ENCODE data around the gene DNAJC22. TPM values are rescaled to one million over a fixed set of nuclear protein-coding genes. Genes with fewer than 3 reads are reported as not detected.
"Not testable (repeated sequence)": the region's sequence is repeated elsewhere in the genome, so short reads cannot be mapped to it uniquely, and the experiment has no call there.

The DNAJC22 gene
- total RNA-seq, 2 experiments from 2014 or later: 0.14 TPM; not detected in 1

DNA sequence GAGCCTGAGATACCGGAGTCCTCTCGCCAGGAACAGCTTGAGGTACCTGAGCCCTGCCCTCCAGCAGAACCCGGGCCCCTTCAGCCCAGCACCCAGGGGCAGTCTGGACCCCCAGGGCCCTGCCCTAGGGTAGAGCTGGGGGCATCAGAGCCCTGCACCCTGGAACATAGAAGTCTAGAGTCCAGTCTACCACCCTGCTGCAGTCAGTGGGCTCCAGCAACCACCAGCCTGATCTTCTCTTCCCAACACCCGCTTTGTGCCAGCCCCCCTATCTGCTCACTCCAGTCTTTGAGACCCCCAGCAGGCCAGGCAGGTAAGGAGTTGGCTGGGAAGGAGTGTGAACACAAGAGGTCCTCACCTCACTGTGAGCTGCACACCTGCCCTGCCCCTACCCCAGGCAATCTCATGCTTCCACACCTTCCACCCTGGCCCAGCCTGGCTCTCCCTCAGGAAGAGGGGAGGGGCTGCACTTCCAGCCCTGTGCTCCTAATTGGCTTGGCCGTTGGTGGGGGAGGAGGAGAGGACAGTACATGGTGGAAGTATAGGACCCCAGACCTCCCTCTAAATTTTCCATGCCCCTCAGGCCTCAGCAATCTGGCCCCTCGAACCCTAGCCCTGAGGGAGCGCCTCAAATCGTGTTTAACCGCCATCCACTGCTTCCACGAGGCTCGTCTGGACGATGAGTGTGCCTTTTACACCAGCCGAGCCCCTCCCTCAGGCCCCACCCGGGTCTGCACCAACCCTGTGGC lies 15.9 kb upstream of the DNAJC22 start:
- ATAC-seq (no peak), DNase-seq (no peak)
- H3K4me3 Mint-ChIP-seq: no peak overlapping the region
- H3K4me1 Mint-ChIP-seq (ENCODE audit: low read depth): peaks cover 2% of the 10 kb centered on the region
- H3K27me3 Mint-ChIP-seq: peaks cover 34% of the 10 kb centered on the region
- intact Hi-C loops (cut with micrococcal nuclease): no loop called here
- POLR2A ChIA-PET: interaction anchor here (1.2 to 3.3 kb wide), 6 partner anchors 8 to 65 kb away, joined by 3 to 17 read pairs (median 6); partner anchors contain the start of genes PRPH, SPATS2, TROAP and TUBA1C
- H3K27ac Mint-ChIP-seq: no peak overlapping the region
- CTCF ChIA-PET: interaction anchor here (0.7 to 4.1 kb wide), 16 partner anchors 8 to 240 kb away, joined by 3 to 52 read pairs (median 8); partner anchors contain the start of genes DNAJC22, PRPH and TROAP
- H3K9me3 Mint-ChIP-seq: no peaks in the 10 kb centered on the region
- TF ChIP-seq, protein P1, sequence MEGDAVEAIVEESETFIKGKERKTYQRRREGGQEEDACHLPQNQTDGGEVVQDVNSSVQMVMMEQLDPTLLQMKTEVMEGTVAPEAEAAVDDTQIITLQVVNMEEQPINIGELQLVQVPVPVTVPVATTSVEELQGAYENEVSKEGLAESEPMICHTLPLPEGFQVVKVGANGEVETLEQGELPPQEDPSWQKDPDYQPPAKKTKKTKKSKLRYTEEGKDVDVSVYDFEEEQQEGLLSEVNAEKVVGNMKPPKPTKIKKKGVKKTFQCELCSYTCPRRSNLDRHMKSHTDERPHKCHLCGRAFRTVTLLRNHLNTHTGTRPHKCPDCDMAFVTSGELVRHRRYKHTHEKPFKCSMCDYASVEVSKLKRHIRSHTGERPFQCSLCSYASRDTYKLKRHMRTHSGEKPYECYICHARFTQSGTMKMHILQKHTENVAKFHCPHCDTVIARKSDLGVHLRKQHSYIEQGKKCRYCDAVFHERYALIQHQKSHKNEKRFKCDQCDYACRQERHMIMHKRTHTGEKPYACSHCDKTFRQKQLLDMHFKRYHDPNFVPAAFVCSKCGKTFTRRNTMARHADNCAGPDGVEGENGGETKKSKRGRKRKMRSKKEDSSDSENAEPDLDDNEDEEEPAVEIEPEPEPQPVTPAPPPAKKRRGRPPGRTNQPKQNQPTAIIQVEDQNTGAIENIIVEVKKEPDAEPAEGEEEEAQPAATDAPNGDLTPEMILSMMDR (IDR thresholded peaks at IDR 0.05): no peak
- peaks cover 26% of the 10 kb centered on the region for H3K36me3 Mint-ChIP-seq (ENCODE audit: low read depth)

DNA sequence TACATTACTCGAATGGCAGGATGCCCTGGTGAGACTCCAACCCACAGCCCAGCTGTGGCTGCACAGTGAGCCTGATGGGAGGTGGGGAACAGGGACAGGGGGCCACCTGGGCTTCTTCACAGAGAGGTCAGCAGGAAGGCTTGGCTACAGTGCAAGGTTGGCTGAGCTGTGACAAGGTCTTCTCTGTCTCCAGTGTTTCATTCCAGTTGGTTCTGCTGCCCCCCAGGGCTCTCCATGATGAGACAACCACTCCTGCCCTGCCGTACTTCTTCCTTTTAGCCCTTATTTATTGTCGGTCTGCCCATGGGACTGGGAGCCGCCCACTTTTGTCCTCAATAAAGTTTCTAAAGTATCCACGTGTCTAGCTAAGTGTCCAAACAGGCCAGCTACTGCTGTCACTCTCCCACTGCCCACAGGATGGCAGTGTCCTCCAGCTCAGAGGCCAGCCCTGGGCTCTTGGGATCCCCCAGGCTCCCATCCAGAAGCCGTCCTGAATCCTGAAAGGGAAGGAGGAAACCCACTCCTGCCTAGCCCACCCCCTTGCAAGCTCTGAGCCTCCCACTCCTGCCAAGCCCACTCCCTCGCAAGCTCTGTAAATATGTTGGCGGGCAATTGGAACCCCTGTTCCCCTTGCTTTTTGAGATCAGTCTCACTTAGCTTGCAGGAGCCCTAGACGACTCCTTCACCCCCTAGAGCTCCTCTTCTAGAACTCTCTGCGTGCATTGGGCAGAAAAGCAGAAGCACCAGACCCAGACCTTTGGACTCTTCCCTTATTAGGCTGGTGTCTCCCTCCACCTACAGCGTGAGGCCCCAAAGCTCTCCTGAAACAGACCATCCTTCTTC lies 15.1 kb upstream of the DNAJC22 start:
- H3K4me1 Mint-ChIP-seq (ENCODE audit: low read depth): peaks cover 3% of the 10 kb centered on the region
- TF ChIP-seq, protein P1 (IDR thresholded peaks at IDR 0.05): peak; percentile 56
- H3K4me3 Mint-ChIP-seq: no peak overlapping the region
- ATAC-seq (peak; percentile 58), DNase-seq (peak; percentile 36)
- peaks cover 36% of the 10 kb centered on the region for H3K27me3 Mint-ChIP-seq
- intact Hi-C loops (cut with micrococcal nuclease): no loop called here
- H3K27ac Mint-ChIP-seq: no peak overlapping the region
- H3K9me3 Mint-ChIP-seq: no peaks in the 10 kb centered on the region
- peaks cover 25% of the 10 kb centered on the region for H3K36me3 Mint-ChIP-seq (ENCODE audit: low read depth)
- ChIA-PET POLR2A (interaction anchor here (1.2 to 3.3 kb wide), 6 partner anchors 8 to 66 kb away, joined by 3 to 17 read pairs (median 4); partner anchors contain the start of genes PRPH, TROAP and TUBA1C), CTCF (interaction anchor here (0.6 to 4.1 kb wide), 19 partner anchors 9 to 377 kb away, joined by 3 to 52 read pairs (median 7); partner anchors contain the start of genes DNAJC22, PRPH and TROAP)

DNA sequence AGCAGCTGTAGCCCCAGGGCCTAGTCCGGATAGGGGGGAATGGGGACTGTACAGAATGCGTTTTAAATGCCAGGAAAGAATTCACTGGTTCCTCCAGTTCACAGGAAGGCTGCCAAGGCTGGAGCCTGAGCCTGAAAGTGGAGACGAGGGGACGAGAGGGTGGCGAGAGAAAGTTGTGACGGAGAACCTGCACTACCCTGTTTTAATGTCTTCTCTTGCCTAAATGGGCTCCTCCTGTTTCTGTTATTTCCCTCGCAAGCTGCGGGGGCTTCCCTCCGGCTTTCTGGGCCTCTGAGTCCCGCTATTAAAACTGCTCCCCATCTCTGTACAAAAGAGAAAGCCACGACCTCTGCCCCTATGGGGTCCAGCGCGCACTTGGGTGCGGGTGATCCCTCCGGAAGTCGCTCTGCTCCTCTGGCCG lies 14.2 kb upstream of the DNAJC22 start:
- POLR2A ChIA-PET: interaction anchor here (1.2 to 3.3 kb wide), 5 partner anchors 9 to 67 kb away, joined by 3 to 17 read pairs (median 5); partner anchors contain the start of genes PRPH, TROAP and TUBA1C
- H3K4me3 Mint-ChIP-seq: no peak overlapping the region

DNA sequence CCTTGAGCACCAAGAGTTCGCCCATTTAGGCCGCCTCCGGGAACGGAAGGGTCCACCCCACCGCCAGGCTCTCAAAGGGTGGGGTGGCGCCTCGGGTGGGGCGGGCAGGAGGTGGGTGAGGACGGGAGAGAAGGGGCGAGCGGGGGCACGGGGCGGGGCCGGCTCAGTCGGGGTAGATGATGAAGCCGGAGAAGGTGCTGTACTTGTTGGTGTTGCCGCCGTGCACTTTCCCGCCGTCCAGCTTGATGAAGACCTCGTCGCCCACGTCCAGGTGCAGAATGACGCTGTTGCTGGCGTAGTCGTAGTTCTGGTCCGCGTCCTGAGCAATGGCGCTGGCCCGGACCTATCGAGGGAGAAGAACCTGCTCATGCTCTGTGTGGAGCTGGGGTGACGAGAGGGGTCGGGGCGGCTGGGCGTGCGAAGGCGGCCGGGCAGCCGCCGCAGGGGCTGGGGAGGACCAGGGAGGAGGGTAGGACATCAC lies 13.8 kb upstream of the DNAJC22 start:
- Mint-ChIP-seq H3K27ac (no peak overlapping the region), H3K27me3 (peaks cover 49% of the 10 kb centered on the region)

More for the DNA sequence above, 14.2 kb upstream of the DNAJC22 start:
- Mint-ChIP-seq H3K27ac (no peak overlapping the region), H3K36me3 (ENCODE audit: low read depth) (peaks cover 20% of the 10 kb centered on the region), H3K9me3 (no peaks in the 10 kb centered on the region), H3K27me3 (peaks cover 45% of the 10 kb centered on the region), H3K4me1 (ENCODE audit: low read depth) (peaks cover 9% of the 10 kb centered on the region)
- ATAC-seq (no peak), DNase-seq (no peak)
- CTCF ChIA-PET: interaction anchor here (0.6 to 4.1 kb wide), 14 partner anchors 10 to 377 kb away, joined by 3 to 52 read pairs (median 9); partner anchors contain the start of genes DNAJC22, PRPH and TROAP
- intact Hi-C loops (cut with micrococcal nuclease): no loop called here
- TF ChIP-seq, protein P1 (IDR thresholded peaks at IDR 0.05): no peak

DNA sequence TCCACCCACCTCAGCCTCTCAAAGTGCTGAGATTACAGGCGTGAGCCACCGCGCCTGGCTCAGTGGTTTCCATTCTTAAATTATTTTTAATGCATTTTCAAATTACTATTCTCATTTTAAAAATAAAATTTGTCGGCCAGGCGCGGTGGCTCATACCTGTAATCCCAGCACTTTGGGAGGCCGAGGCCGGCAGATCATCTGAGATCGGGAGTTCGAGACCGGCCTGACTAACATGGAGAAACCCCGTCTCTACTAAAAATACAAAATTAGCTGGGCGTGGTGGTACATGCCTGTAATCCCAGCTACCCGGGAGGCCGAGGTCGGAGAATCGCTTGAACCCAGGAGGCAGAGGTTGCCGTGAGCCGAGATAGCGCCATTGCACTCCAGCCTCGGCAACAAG lies 12.9 kb upstream of the DNAJC22 start:
- Mint-ChIP-seq H3K4me1 (ENCODE audit: low read depth) (peaks cover 15% of the 10 kb centered on the region), H3K36me3 (ENCODE audit: low read depth) (peaks cover 14% of the 10 kb centered on the region), H3K27me3 (peaks cover 57% of the 10 kb centered on the region)
- POLR2A ChIA-PET; DNase-seq; H3K9me3 Mint-ChIP-seq; H3K4me3 Mint-ChIP-seq; intact Hi-C loops (cut with micrococcal nuclease); H3K27ac Mint-ChIP-seq; ATAC-seq: not testable (repeated sequence)
- CTCF ChIA-PET: interaction anchor here (1.3 to 4.1 kb wide), 5 partner anchors 9 to 45 kb away, joined by 4 to 52 read pairs (median 16); partner anchors contain the start of gene DNAJC22

More for the DNA sequence above, 13.8 kb upstream of the DNAJC22 start:
- intact Hi-C loops (cut with micrococcal nuclease): no loop called here
- TF ChIP-seq, protein P1 (IDR thresholded peaks at IDR 0.05): no peak
- no peak overlapping the region for H3K4me3 Mint-ChIP-seq
- no peak for ATAC-seq
- CTCF ChIA-PET: interaction anchor here (0.8 to 4.1 kb wide), 10 partner anchors 9 to 46 kb away, joined by 3 to 52 read pairs (median 12); partner anchors contain the start of genes DNAJC22, PRPH and TROAP
- peaks cover 14% of the 10 kb centered on the region for H3K4me1 Mint-ChIP-seq (ENCODE audit: low read depth)
- H3K9me3 Mint-ChIP-seq: no peaks in the 10 kb centered on the region
- DNase-seq: peak; percentile 30
- POLR2A ChIA-PET: interaction anchor here (1.6 to 3.3 kb wide), 3 partner anchors 10 to 40 kb away, joined by 4 to 17 read pairs (median 11); partner anchors contain the start of gene TROAP
- H3K36me3 Mint-ChIP-seq (ENCODE audit: low read depth): peaks cover 16% of the 10 kb centered on the region

All from activated CD8-positive, alpha-beta T cell treated with anti-CD3 and anti-CD28 coated beads for 36 hours (primary cell).